VCaP (cell line): ENCODE measurements around the gene COL8A1.

ENCODE experiments used
- H3K27ac ChIP-seq: fragments of 450-650 bp; 2 replicates; pipeline ENCODE4 v1.5.1; 2017
- CTCF ChIP-seq: fragments of 450-650 bp; conservative IDR thresholded peaks from 2 replicates; pipeline ENCODE4 v1.5.1; 2017; ENCODE audit warnings: mild to moderate bottlenecking, moderate library complexity

Gene COL8A1

DNA sequence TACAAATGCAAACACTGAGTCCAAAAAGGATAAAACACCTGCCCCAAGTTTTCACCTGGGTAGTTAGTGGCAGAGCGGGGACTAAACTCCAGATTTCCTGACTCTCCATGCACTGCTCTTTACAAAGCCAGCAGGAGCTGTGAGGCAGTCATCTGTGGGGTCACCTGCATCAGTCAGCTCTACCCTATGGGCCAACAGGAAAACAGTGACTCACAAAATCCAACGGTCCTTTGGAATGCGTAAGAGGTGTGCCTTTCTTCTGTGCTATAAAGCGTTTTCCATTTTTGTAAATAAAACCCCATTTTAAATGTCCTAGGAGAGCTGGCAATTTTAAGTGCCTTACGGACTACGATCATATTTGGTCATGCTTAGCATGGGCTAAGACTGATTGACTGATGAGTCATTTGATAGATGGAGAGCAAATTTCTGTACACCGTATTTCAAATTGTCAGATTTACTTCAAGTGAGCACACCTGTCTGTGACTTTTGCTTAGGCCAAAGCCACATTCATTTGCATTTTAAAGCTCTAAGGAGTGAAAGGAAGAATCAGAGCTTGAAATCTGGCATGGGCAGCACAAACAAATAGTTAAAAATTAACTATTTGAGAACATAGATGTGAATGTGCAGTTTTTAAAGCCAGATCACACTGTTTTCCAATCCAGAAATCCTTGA is 4.4 kb upstream of the COL8A1 start:
- no peak for TF ChIP-seq CTCF
- no peak overlapping the region for H3K27ac ChIP-seq

DNA sequence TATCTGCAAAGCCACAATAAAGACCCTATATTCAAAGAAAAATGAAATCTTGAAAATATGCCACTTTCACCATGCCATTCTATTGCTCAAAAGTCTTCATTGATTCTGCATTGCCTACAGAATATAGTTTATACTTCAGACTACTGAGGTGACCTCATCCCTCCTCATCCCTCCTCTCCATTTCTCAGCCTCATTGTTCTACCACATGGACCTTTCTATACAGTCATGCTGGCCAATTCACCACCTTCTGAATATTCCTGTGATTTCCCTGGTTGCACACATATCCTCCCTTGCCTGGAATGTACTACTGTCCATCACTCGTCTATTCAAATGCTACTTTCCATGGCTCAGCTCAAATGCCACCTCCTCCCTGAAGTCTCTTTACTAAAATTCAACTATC is 3.5 kb upstream of the COL8A1 start:
- no peak for TF ChIP-seq CTCF
- H3K27ac ChIP-seq, result no peak overlapping the region

- H3K27ac ChIP-seq, result no peak overlapping the region
- no peak for TF ChIP-seq CTCF
Measured at GRCh38 chr3:99635348-99635747, 3.0 kb upstream of the COL8A1 start.

- no peak overlapping the region for H3K27ac ChIP-seq
- TF ChIP-seq CTCF, result no peak
Measured at GRCh38 chr3:99637016-99637367, 1.4 kb upstream of the COL8A1 start.

GRCh38 chr3:99637368-99638111 is 854 bp upstream of the COL8A1 start:
- no peak overlapping the region for H3K27ac ChIP-seq
- no peak for TF ChIP-seq CTCF

GRCh38 chr3:99639579-99639978 is 1.2 kb downstream of the COL8A1 start:
- no peak for TF ChIP-seq CTCF
- H3K27ac ChIP-seq, result no peak overlapping the region

DNA sequence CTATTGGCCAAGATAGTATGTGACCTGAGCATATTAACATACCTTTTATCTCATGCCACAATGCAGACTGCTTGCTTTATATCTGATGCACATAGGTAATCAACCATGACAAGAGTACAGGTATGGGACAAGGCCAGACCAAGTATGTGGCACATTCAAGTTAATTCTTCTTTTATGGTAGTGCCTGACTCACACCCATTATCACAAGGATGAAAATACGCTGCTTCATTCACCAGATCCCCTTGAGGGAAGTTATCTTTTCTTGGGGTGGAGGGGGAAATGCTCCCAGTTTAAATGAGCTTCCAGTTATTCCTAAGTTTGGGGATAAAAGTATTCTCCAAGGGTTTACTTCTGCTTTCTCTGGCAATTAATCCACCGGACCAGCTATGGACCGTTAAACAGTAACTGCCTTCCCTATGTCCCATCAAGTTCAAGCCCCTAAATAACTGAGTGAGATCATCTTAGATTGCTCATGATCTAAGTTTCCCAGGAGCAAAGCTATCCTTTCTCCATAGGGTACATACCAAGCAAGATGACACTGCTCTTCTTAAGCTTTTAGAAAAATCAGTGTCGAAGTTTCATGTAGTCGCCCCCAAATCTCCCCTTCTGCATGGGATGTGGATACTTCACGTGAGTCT is 1.9 kb downstream of the COL8A1 start:
- TF ChIP-seq CTCF, result no peak
- H3K27ac ChIP-seq, result no peak overlapping the region
